ENCODE results near the gene STXBP5L. TPM values are rescaled to one million over a fixed set of nuclear protein-coding genes. Genes with fewer than 3 reads are reported as not detected.

STXBP5L gene
- total and polyA plus RNA-seq, 7 donors: under 0.01 to 14.3 (median 11.8) TPM; not detected in 1

GRCh38 chr3:120983841-120984240 is 75.8 kb downstream of the STXBP5L start:
- no peak overlapping the region for H3K27ac ChIP-seq
- WGBS, 2 donors: 32 to 35% methylated on average over 2 of the region's 2 CpGs

GRCh38 chr3:120985242-120985641 is 77.2 kb downstream of the STXBP5L start:
- TF ChIP-seq EP300 (IDR thresholded peaks at IDR 0.05): no peak
- TF ChIP-seq POLR2A (IDR thresholded peaks at IDR 0.05): no peak
- TF ChIP-seq CTCF (IDR thresholded peaks at IDR 0.05): no peak
- TF ChIP-seq POLR2AphosphoS5 (IDR thresholded peaks at IDR 0.05): no peak
- H3K36me3 ChIP-seq: no peaks in the 10 kb centered on the region
- no peaks in the 10 kb centered on the region for H3K27me3 ChIP-seq
- H3K9me3 ChIP-seq: peaks cover 0 to 5% (median 0%) of the 10 kb centered on the region in 4 donors
- no peaks in the 10 kb centered on the region for H3K4me1 ChIP-seq
- no peak overlapping the region for H3K27ac ChIP-seq
- DNase-seq: no peak
- intact Hi-C loops (cut with DNase I): no loop called here
- H3K4me3 ChIP-seq: no peak overlapping the region
- 71 to 73% methylated on average over 1 of the region's 1 CpG for WGBS, 2 donors

More at GRCh38 chr3:120983841-120984240, 75.8 kb downstream of the STXBP5L start:
- intact Hi-C loops (cut with DNase I): no loop called here
- no peak for TF ChIP-seq POLR2AphosphoS5 (IDR thresholded peaks at IDR 0.05)
- TF ChIP-seq CTCF (IDR thresholded peaks at IDR 0.05): no peak
- no peak for TF ChIP-seq EP300 (IDR thresholded peaks at IDR 0.05)
- TF ChIP-seq POLR2A (IDR thresholded peaks at IDR 0.05): no peak
- no peaks in the 10 kb centered on the region for H3K36me3 ChIP-seq
- H3K4me1 ChIP-seq: no peaks in the 10 kb centered on the region
- H3K9me3 ChIP-seq: peaks cover 0 to 5% (median 0%) of the 10 kb centered on the region in 4 donors
- H3K27me3 ChIP-seq: no peaks in the 10 kb centered on the region
- no peak for DNase-seq
- no peak overlapping the region for H3K4me3 ChIP-seq

- Histone ChIP-seq H3K27me3 (no peaks in the 10 kb centered on the region), H3K4me3 (no peak overlapping the region), H3K4me1 (no peaks in the 10 kb centered on the region), H3K36me3 (no peaks in the 10 kb centered on the region), H3K27ac (no peak overlapping the region), H3K9me3 (no peaks in the 10 kb centered on the region)
- DNase-seq: no peak
- intact Hi-C loops (cut with DNase I): no loop called here
- TF ChIP-seq POLR2A (IDR thresholded peaks at IDR 0.05) (no peak), CTCF (IDR thresholded peaks at IDR 0.05) (no peak), POLR2AphosphoS5 (IDR thresholded peaks at IDR 0.05) (no peak), EP300 (IDR thresholded peaks at IDR 0.05) (no peak)
- WGBS, 2 donors: 95 to 96% methylated on average over 4 of the region's 4 CpGs
Measured at GRCh38 chr3:120988994-120989393, 81.0 kb downstream of the STXBP5L start.

GRCh38 chr3:121018917-121019321 is 110.9 kb downstream of the STXBP5L start:
- DNase-seq: no peak
- WGBS, 2 donors: 77 to 84% methylated on average over 8 of the region's 8 CpGs
- no peak overlapping the region for H3K27ac ChIP-seq
- no peak overlapping the region for H3K4me3 ChIP-seq
- intact Hi-C loops (cut with DNase I): no loop called here
- H3K36me3 ChIP-seq: no peaks in the 10 kb centered on the region
- H3K4me1 ChIP-seq: no peaks in the 10 kb centered on the region
- H3K9me3 ChIP-seq: no peaks in the 10 kb centered on the region
- TF ChIP-seq POLR2A (IDR thresholded peaks at IDR 0.05) (no peak), EP300 (IDR thresholded peaks at IDR 0.05) (no peak), POLR2AphosphoS5 (IDR thresholded peaks at IDR 0.05) (no peak), CTCF (IDR thresholded peaks at IDR 0.05) (no peak)
- no peaks in the 10 kb centered on the region for H3K27me3 ChIP-seq

GRCh38 chr3:121063628-121064027 is 155.6 kb downstream of the STXBP5L start:
- H3K4me3 ChIP-seq: no peak overlapping the region
- DNase-seq: no peak
- TF ChIP-seq EP300 (IDR thresholded peaks at IDR 0.05) (no peak), CTCF (IDR thresholded peaks at IDR 0.05) (no peak), POLR2A (IDR thresholded peaks at IDR 0.05) (no peak), POLR2AphosphoS5 (IDR thresholded peaks at IDR 0.05) (no peak)
- no peaks in the 10 kb centered on the region for H3K27me3 ChIP-seq
- no peaks in the 10 kb centered on the region for H3K36me3 ChIP-seq
- no peaks in the 10 kb centered on the region for H3K4me1 ChIP-seq
- no peak overlapping the region for H3K27ac ChIP-seq
- intact Hi-C loops (cut with DNase I): no loop called here
- WGBS, 2 donors: 65 to 79% methylated on average over 6 of the region's 6 CpGs
- H3K9me3 ChIP-seq: no peaks in the 10 kb centered on the region
